HuH-7.5 (cell line): ENCODE measurements around the gene UBB.
A peak's percentile ranks its signal among the peaks of the same experiment; 100 is the strongest.

Experiments used
- DNase-seq: peaks from one replicate; pipeline ENCODE4 v3.0.0; 2011; ENCODE audit warnings: low spot score

The UBB gene

GRCh38 chr17:16380640-16381495 is at the start of gene UBB:
Gene UBB, plus strand, starts transcription at chr17:16381091. Its CDS starts 817 bp downstream, at chr17:16381908.
- DNase-seq, result peak; percentile 84

- DNase-seq, result no peak
Measured at GRCh38 chr17:16338391-16338790, 42.5 kb upstream of the UBB start.

DNA sequence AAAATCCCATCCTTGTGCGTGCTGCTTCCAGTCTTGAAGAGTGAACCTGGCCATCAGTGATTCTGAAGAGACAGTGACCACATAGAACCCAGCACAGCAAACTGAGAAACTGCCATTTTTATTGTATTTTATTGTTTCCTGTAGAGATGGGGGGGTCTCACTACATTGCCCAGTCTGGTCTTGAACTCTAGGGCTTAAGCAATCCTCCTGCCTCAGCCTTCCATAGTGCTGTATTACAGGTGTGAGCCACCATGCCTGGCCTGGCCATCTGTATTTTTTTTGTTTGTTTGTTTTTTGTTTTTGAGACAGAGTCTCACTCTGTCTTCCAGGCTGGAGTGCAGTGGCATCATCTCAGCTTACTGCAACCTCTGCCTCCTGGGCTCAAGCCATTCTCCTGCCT is 41.5 kb upstream of the UBB start:
- DNase-seq, result no peak

GRCh38 chr17:16339959-16340358 is 40.9 kb upstream of the UBB start:
- no peak for DNase-seq

DNA sequence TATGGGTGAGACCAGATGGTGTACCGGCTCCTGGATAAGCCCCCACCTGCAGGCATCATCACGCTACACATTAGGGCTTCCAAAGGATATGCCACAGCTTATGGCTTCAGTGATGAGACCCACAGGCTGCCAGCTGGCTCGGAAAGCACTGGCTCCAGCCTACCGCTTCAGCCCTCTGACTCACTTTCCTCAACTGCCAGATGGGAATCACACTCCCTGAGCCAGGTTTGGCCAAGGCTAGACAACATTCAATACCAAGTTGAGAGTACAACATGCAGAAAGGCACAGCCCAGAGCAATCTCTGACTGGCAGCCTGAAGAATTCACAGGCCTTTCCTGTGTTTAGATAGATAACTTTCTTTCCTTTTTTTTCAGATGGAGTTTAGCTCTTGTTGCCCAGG is 37.9 kb upstream of the UBB start:
- DNase-seq, result no peak

DNA sequence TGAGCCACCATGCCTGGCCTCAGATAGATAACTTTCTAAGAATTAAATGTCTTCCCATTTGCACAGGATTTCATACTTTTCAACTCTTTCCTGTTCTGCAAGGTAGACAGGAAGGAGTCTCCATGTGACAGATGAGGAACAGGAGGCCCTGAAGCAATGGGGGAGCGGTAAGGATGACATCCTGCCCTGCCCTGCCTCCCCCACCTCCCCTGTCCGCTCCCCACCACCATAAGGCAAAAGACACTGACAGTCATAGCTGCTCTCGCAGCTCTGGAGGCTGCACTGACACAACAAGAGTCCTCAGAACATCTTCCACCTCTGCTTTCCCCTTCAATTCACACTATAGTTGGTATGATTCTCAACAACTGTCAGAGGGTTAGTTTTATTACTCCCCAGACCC is 37.3 kb upstream of the UBB start:
- DNase-seq, result no peak

GRCh38 chr17:16345565-16345964 is 35.3 kb upstream of the UBB start:
- no peak for DNase-seq

GRCh38 chr17:16346721-16347271 is 34.1 kb upstream of the UBB start:
- DNase-seq, result no peak

DNA sequence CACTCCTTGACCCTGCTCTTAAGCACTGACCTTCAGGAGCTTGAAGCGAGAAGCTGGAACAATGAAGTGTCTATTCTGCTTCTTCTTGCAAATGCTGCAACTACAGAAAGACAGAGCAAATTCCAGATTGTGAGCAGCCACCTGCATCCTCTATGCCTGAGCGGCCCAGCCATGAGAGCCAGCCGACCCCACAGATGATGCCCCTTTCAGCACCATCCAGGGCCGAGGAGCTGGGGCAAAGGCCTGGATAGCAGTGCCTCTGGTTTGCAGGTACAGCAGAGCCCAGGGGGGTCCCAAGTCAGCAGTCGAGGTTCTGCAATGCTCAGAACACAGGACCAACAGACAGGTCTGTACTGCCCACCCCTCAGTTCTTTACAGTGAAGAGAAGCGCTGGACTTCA is 32.3 kb upstream of the UBB start:
- DNase-seq, result no peak

DNA sequence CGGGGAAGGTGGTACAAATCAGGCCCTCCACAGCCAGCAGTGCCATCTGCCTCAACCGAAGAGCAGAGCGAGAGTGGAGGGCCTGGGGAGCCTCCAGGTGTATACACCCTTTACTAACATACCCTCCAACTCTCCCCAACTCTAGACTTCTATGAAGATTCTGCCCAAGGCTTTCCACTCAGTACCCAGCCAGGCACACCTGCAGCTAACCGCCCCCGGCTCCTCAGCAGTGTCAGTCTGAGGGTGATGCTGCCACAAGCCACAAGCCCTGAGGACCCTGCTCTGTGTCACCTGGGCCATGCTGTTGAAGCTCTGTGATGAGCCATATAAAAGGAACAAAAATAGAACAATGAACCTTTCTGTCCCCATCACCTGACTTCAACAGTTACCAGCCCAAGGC is 31.5 kb upstream of the UBB start:
- no peak for DNase-seq

DNA sequence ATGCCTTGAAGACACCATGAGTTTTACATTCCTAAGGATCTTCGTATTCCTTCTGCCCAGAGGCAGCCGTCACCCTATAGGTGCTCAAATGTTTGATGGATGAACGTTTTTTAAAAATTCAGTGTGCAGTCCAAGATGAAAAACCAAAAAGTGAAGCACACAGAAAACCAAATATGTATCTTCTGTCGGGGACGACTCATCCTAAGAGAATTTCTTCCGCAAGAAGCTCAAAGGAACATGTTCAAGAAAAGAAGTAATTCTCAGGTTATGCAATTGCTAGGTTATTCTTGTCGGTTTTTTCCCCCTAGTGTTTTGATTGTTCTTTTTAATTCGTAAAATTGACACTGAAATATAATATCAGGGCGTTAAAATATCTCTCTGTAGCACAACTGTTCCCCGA is 29.1 kb upstream of the UBB start:
- no peak for DNase-seq

GRCh38 chr17:16352303-16352666 is 28.6 kb upstream of the UBB start:
- DNase-seq, result peak; percentile 66

DNA sequence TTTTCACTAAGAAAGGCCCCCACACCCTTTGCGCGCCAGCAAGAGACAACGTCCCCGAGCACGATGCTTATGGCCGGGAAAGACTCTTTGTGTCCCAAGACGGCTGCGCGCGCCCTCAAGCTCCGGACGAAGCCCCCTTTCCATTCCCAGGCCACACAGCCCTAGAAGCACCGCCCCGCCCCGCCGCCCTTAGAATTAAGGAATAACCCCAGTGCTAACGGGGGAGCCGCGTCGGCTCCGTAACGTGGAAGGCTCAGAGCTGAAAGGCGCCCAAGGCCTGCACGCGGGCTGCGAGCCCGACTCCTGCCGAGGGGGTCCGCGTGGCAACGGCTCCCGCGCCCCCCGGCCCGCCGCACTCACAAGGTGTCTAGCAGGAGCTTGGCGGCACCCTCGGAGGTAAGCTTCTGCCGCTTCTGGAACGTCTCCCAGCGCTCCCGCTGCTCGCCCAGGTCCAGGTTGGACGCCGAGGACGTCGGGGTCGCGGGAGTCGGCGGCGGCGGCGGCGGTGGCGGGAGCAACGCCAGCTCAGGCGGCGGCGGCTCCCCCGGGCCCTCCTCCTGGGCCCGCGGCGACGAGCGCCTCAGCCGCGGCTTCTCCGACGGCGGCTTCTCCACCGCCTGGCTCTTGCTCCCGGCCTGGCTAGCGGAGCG is 28.1 kb upstream of the UBB start:
- DNase-seq, result peak; percentile 33

DNA sequence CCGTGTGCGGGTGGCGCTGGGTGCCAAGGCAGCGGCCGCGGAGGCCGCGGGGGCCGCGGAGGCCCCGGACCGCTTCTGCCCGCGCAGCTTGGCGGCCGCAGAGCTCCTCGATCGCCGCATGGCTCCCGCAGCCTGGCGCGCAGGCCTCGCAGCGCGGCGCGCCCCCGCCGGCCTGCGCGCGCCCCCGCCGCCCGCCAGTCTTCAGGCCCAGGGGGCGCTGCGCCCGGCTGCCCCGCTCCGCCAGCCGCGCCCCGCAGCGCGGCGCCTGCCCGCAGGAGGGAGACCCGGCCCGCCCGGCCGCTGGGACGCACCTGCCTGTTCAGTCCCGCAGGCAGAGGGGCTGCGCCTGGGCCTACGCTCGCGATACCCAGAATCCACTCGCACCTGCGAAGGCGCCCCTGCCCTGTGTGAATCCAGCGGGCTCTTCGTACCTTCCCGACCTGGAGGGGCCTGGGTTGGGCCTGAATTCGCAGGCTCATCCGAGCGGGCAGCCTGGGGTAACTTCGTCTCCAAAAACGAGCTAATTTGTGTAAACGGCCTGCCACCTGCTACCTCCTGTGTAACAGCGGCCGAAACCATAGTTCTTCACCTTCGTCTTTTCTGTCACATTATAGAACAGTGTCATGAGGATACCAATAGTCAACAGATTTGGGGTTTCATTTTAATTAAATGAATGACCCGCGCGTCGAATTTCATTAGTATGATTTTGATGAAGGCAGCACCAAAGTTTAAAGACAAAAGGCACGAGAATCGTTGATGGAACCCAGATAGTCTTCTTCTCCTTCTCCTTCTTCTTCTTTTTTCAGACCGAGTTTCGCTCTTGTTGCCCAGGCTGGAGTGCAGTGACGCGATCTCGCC is 27.3 kb upstream of the UBB start, which contains the start of gene CENPV:
Gene CENPV, minus strand, starts transcription at position 153 of the 858 bp plus-strand sequence. Its CDS starts 33 bp downstream, at position 120.
- DNase-seq, result peak; percentile 67

- DNase-seq, result no peak
Measured at GRCh38 chr17:16354585-16354984, 26.3 kb upstream of the UBB start.

GRCh38 chr17:16358394-16358793 is 22.5 kb upstream of the UBB start:
- no peak for DNase-seq

GRCh38 chr17:16361874-16362273 is 19.0 kb upstream of the UBB start:
- DNase-seq, result no peak

- peak; percentile 39 for DNase-seq
Measured at GRCh38 chr17:16363749-16364536, 16.9 kb upstream of the UBB start.

GRCh38 chr17:16364625-16365024 is 16.3 kb upstream of the UBB start:
- no peak for DNase-seq

DNA sequence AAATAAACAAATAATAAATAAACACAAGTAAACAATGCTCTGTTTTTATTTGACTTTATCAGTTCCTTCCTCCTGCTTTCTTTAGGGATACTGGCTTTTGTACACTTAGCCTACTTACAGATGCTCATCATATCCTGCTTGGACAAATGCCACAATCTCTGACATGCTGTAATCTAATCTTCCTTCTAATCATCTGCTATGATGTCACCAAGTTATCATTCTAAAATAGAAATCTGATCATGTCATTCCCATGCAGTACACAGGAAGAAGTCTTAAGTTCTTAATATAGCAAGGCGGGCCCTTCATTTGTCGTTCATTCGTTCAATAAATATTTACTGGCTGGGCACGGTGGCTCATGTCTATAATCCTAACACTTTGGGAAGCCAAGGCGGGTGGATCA is 9.1 kb upstream of the UBB start:
- DNase-seq, result no peak

GRCh38 chr17:16374146-16374938 is 6.5 kb upstream of the UBB start:
- DNase-seq, result no peak
